Small intestine (tissue), 7 donors: ENCODE data around the gene GLOD4. TPM values are rescaled to one million over a fixed set of nuclear protein-coding genes. Genes with fewer than 3 reads are reported as not detected.
"Not testable (repeated sequence)": the region's sequence is repeated elsewhere in the genome, so short reads cannot be mapped to it uniquely, and the experiment has no call there.

Experiments
- DNase-seq, 2 donors: peaks; one replicate each; pipeline versions ENCODE4 v3.0.0 to v3.0.0-alpha.2; 2013
- FAIRE-seq: peaks from 2 replicates; lab custom pipeline; 2012; peaks lifted over from hg19 to GRCh38; lab: Jason Lieb, UNC
- H3K27ac ChIP-seq, 3 donors: one replicate each; pipeline ENCODE4 v1.5.1; 2013; ENCODE audit warnings: low read length in 2 of 3, mild to moderate bottlenecking in 2 of 3, control low read depth in 1 of 3, inconsistent platforms in 1 of 3, low read depth in 1 of 3, moderate library complexity in 1 of 3
- H3K27me3 ChIP-seq, 3 donors: one replicate each; pipeline ENCODE4 v1.6.1; 2013; ENCODE audit warnings: low read length in 3 of 3, inconsistent platforms in 1 of 3; ENCODE audit not compliant: control insufficient read depth in 3 of 3, insufficient read depth in 3 of 3
- H3K36me3 ChIP-seq, 3 donors: one replicate each; pipeline ENCODE4 v1.6.1; 2013; ENCODE audit warnings: low read length in 3 of 3, inconsistent platforms in 1 of 3, low read depth in 1 of 3, mild to moderate bottlenecking in 1 of 3, moderate library complexity in 1 of 3; ENCODE audit not compliant: control insufficient read depth in 3 of 3, insufficient read depth in 2 of 3
- H3K4me1 ChIP-seq, 3 donors: one replicate each; pipeline ENCODE4 v1.6.1; 2013; ENCODE audit warnings: low read length in 2 of 3, inconsistent platforms in 1 of 3, low read depth in 1 of 3, mild to moderate bottlenecking in 1 of 3, moderate library complexity in 1 of 3; ENCODE audit not compliant: control insufficient read depth in 3 of 3, insufficient read depth in 2 of 3
- H3K4me3 ChIP-seq, 3 donors: one replicate each; pipeline ENCODE4 v1.5.1; 2013; ENCODE audit warnings: low read length in 3 of 3, control low read depth in 1 of 3, inconsistent platforms in 1 of 3, low read depth in 1 of 3, mild to moderate bottlenecking in 1 of 3, moderate library complexity in 1 of 3
- H3K9me3 ChIP-seq, 2 donors: one replicate each; pipeline ENCODE4 v1.6.1; 2013; ENCODE audit warnings: low read depth in 1 of 2, low read length in 1 of 2; ENCODE audit not compliant: control insufficient read depth in 2 of 2, insufficient read depth in 1 of 2
- WGBS, 3 donors: extraction: QIAGEN DNeasy Blood & Tissue Kit; methylation state at CpG; one replicate each; pipeline ENCODE4 v1.1.7; 2013; 5-methylcytosine and 5-hydroxymethylcytosine counted together
- polyA plus RNA-seq, 4 donors: library from polyadenylated mRNA; stranded (reverse) in 3 of 4; unstranded in 1 of 4; fragments of 200-250 nt in 3 of 4; fragments of 120-200 nt in 1 of 4; gene quantifications; one replicate each; pipeline versions ENCODE4 v1.2.1 to v1.2.3, GENCODE V29; 2013
- donor health status: healthy with polysubstance abuse.
- donor health status: control.
- donor health status: control.
- donor health status: Bipolar disorder and iron deficiency.
- donor health status: healthy.

The GLOD4 gene
- polyA plus RNA-seq, 4 donors: 65.4 to 138 (median 84.9) TPM

GRCh38 chr17:748604-749003, 33.5 kb downstream of the GLOD4 start:
- not testable (repeated sequence) for H3K27ac ChIP-seq, H3K9me3 ChIP-seq, FAIRE-seq, H3K4me3 ChIP-seq, DNase-seq, H3K27me3 ChIP-seq
- peaks cover 2 to 53% (median 16%) of the 10 kb centered on the region in 3 donors for H3K36me3 ChIP-seq
- 96 to 98% (median 98%) methylated on average over 4 of the region's 4 CpGs for WGBS, 3 donors
- H3K4me1 ChIP-seq: peaks cover 0 to 17% (median 2%) of the 10 kb centered on the region in 3 donors

GRCh38 chr17:746783-747629, 35.1 kb downstream of the GLOD4 start:
- H3K4me3 ChIP-seq: no peak overlapping the region
- no peaks in the 10 kb centered on the region for H3K27me3 ChIP-seq
- peaks cover 0 to 12% (median 2%) of the 10 kb centered on the region in 3 donors for H3K4me1 ChIP-seq
- peaks cover 0 to 5% of the 10 kb centered on the region in 2 donors for H3K9me3 ChIP-seq
- peaks cover 2 to 65% (median 19%) of the 10 kb centered on the region in 3 donors for H3K36me3 ChIP-seq
- 91 to 94% (median 93%) methylated on average over 35 to 38 of the region's 38 CpGs for WGBS, 3 donors
- DNase-seq (no peak), FAIRE-seq (no peak)
- no peak overlapping the region for H3K27ac ChIP-seq

GRCh38 chr17:746181-746580, 35.9 kb downstream of the GLOD4 start:
- FAIRE-seq: no peak
- Histone ChIP-seq H3K4me3 (no peak overlapping the region), H3K27me3 (no peaks in the 10 kb centered on the region), H3K27ac (peak overlapping the region in 1 of 3 donors; percentile 4), H3K4me1 (peaks cover 0 to 9% (median 1%) of the 10 kb centered on the region in 3 donors), H3K9me3 (peaks cover 0 to 5% of the 10 kb centered on the region in 2 donors), H3K36me3 (peaks cover 2 to 74% (median 19%) of the 10 kb centered on the region in 3 donors)
- peak in 1 of 2 donors; percentile 55 for DNase-seq
- WGBS, 3 donors: 70 to 92% (median 71%) methylated on average over 9 of the region's 9 CpGs

GRCh38 chr17:745406-745805, 36.7 kb downstream of the GLOD4 start:
- 93 to 97% (median 96%) methylated on average over 11 of the region's 11 CpGs for WGBS, 3 donors
- no peak overlapping the region for H3K27ac ChIP-seq
- no peak overlapping the region for H3K4me3 ChIP-seq
- no peak for FAIRE-seq
- no peaks in the 10 kb centered on the region for H3K27me3 ChIP-seq
- no peak for DNase-seq
- H3K4me1 ChIP-seq: peaks cover 0 to 1% (median 0%) of the 10 kb centered on the region in 3 donors
- peaks cover 2 to 76% (median 19%) of the 10 kb centered on the region in 3 donors for H3K36me3 ChIP-seq
- H3K9me3 ChIP-seq: peaks cover 0 to 5% of the 10 kb centered on the region in 2 donors

GRCh38 chr17:744937-745336, 37.1 kb downstream of the GLOD4 start:
- FAIRE-seq (no peak), DNase-seq (no peak)
- Histone ChIP-seq H3K27ac (no peak overlapping the region), H3K4me3 (no peak overlapping the region), H3K9me3 (peaks cover 0 to 5% of the 10 kb centered on the region in 2 donors), H3K36me3 (peaks cover 2 to 78% (median 19%) of the 10 kb centered on the region in 3 donors), H3K27me3 (no peaks in the 10 kb centered on the region), H3K4me1 (no peaks in the 10 kb centered on the region)
- 75 to 79% (median 76%) methylated on average over 9 of the region's 9 CpGs for WGBS, 3 donors

- Histone ChIP-seq H3K9me3 (no peaks in the 10 kb centered on the region), H3K36me3 (peaks cover 2 to 88% (median 23%) of the 10 kb centered on the region in 3 donors), H3K27ac (no peak overlapping the region), H3K4me3 (no peak overlapping the region), H3K27me3 (no peaks in the 10 kb centered on the region), H3K4me1 (no peaks in the 10 kb centered on the region)
- DNase-seq (no peak), FAIRE-seq (no peak)
- WGBS, 3 donors: 90 to 95% (median 92%) methylated on average over 4 of the region's 4 CpGs
Measured at GRCh38 chr17:743139-743538, 38.9 kb downstream of the GLOD4 start.

GRCh38 chr17:742147-742793, 39.8 kb downstream of the GLOD4 start:
- no peaks in the 10 kb centered on the region for H3K4me1 ChIP-seq
- DNase-seq (no peak), FAIRE-seq (no peak)
- no peaks in the 10 kb centered on the region for H3K27me3 ChIP-seq
- no peak overlapping the region for H3K4me3 ChIP-seq
- 84 to 92% (median 87%) methylated on average over 11 of the region's 11 CpGs for WGBS, 3 donors
- peaks cover 2 to 87% (median 21%) of the 10 kb centered on the region in 3 donors for H3K36me3 ChIP-seq
- no peaks in the 10 kb centered on the region for H3K9me3 ChIP-seq
- H3K27ac ChIP-seq: no peak overlapping the region

- 70 to 85% (median 83%) methylated on average over 18 of the region's 18 CpGs for WGBS, 3 donors
- Histone ChIP-seq H3K4me3 (no peak overlapping the region), H3K27ac (no peak overlapping the region), H3K36me3 (peaks cover 0 to 78% (median 7%) of the 10 kb centered on the region in 3 donors), H3K9me3 (no peaks in the 10 kb centered on the region), H3K4me1 (no peaks in the 10 kb centered on the region), H3K27me3 (no peaks in the 10 kb centered on the region)
- DNase-seq (no peak), FAIRE-seq (no peak)
Measured at GRCh38 chr17:740240-741017, 41.7 kb downstream of the GLOD4 start.
